Heart right ventricle (tissue), 16 donors: ENCODE results near the gene PSMB3. TPM values are rescaled to one million over a fixed set of nuclear protein-coding genes. Genes with fewer than 3 reads are reported as not detected.

Experiments used
- ATAC-seq, 8 donors: fragments of 200-7000 bp; cut with Tn5 transposase; one replicate each; pipeline ENCODE4 v1.9.1; 2020; ENCODE audit warnings: mild to moderate bottlenecking in 8 of 8, moderate library complexity in 8 of 8, moderate number of reproducible peaks in 1 of 8
- DNase-seq, 2 donors: peaks; one replicate each; pipeline ENCODE4 v3.0.0-alpha.2; 2020
- H3K27ac ChIP-seq, 10 donors: fragments of 200-600 bp; sonication (generic) in 2 of 10; one replicate each; pipeline versions ENCODE4 v1.5.0 to v1.8.0; 2020 to 2022; ENCODE audit warnings: mild to moderate bottlenecking in 3 of 10
- H3K27me3 ChIP-seq, 7 donors: fragments of 200-600 bp; one replicate each; pipeline ENCODE4 v1.8.0; 2021 to 2022; ENCODE audit warnings: mild to moderate bottlenecking in 2 of 7
- H3K36me3 ChIP-seq, 9 donors: fragments of 200-600 bp; sonication (generic) in 1 of 9; one replicate each; pipeline versions ENCODE4 v1.5.0 to v1.8.0; 2020 to 2022; ENCODE audit warnings: mild to moderate bottlenecking in 2 of 9
- H3K4me1 ChIP-seq, 9 donors: fragments of 200-600 bp; sonication (generic) in 1 of 9; one replicate each; pipeline versions ENCODE4 v1.5.0 to v1.8.0; 2020 to 2022; ENCODE audit warnings: mild to moderate bottlenecking in 4 of 9
- H3K4me3 ChIP-seq, 10 donors: fragments of 200-600 bp; sonication (generic) in 2 of 10; one replicate each; pipeline versions ENCODE4 v1.5.0 to v1.8.0; 2020 to 2022; ENCODE audit warnings: mild to moderate bottlenecking in 7 of 10, moderate library complexity in 2 of 10
- H3K9me3 ChIP-seq, 11 donors: fragments of 200-600 bp in 10 of 11; sonication (generic) in 2 of 11; one replicate each; pipeline versions ENCODE4 v1.5.0 to v1.8.0; 2013 to 2022; ENCODE audit warnings: mild to moderate bottlenecking in 2 of 11, control low read depth in 1 of 11, moderate library complexity in 1 of 11
- WGBS, 2 donors: extraction: QIAGEN DNeasy Blood & Tissue Kit; methylation state at CpG; one replicate each; pipeline ENCODE4 v1.1.7; 2013; ENCODE audit warnings: inconsistent platforms in 1 of 2; 5-methylcytosine and 5-hydroxymethylcytosine counted together
- intact Hi-C, 10 donors: fragments of 100-400 bp; cut with DNase I; formaldehyde crosslinking; loops; one replicate each; pipeline versions ENCODE4 v1.11.1 to v1.14.2; 2022
- polyA plus RNA-seq, 2 donors: library from polyadenylated mRNA; stranded (reverse); fragments of 200-250 nt; gene quantifications; one replicate each; pipeline ENCODE4 v1.2.3, GENCODE V29; 2013
- total RNA-seq, 10 donors: library from RNA; stranded (reverse); fragmentation: NEBNext Ultra II Directional in 3 of 10; extraction: Animal tissue kit (Norgen Biotek cat#: 25700) in 3 of 10; gene quantifications; one replicate each; pipeline versions ENCODE4 v1.2.1 to v1.2.4, GENCODE V29; 2021 to 2023
- TF ChIP-seq, protein P1 (sequence below), 9 donors: fragments of 200-600 bp; sonication (generic) in 2 of 9; IDR thresholded peaks; one replicate each; pipeline versions ENCODE4 v1.5.0 to v1.8.0; 2021 to 2022; ENCODE audit warnings: antibody characterized with exemption in 9 of 9, mild to moderate bottlenecking in 5 of 9, moderate library complexity in 1 of 9
- donor health status: Arrhythmogenic right ventricular cardiomyopathy.
- donor health status: ischemic (EF 13 %, LVEDD 7.1; RV severe dilation, severe dysfunction).
- donor health status: healthy with polysubstance abuse.
- donor health status: DM: no; HTN: yes; CAD: no.
- donor health status: DM: no; HTN: no; CAD: no.
- donor health status: ischemic (EF 25% LVEDD 6.9; RV normal size, moderate dysfunction).
- donor health status: ischemic (EF 25% LVEDD 5.7; RV mildly dilated, moderate dysfunction).
- donor health status: healthy.
- donor health status: DM: yes; HTN: yes; CAD: no.
- donor health status: Ischemic cardiomyopathy.
- donor health status: ischemic (EF 35%, LVEDD 5.7; RV mildly dilated, moderate dysfunction).
- donor health status: nonischemic (EF 11% LVEDD 7.7; RV severe dilation, severe dysfunction).
- donor health status: DM: yes; HTN: yes; CAD: no.
- donor health status: PGD.
- donor health status: ischemic (EF 29% LVEDD 5.4; RV normal size, mild dysfunction).
- donor health status: nonischemic (EF 23%, LVEDD 6.1; RV moderate dilation, normal function).

The PSMB3 gene
- total and polyA plus RNA-seq, 12 donors: 148 to 379 (median 165) TPM

DNA sequence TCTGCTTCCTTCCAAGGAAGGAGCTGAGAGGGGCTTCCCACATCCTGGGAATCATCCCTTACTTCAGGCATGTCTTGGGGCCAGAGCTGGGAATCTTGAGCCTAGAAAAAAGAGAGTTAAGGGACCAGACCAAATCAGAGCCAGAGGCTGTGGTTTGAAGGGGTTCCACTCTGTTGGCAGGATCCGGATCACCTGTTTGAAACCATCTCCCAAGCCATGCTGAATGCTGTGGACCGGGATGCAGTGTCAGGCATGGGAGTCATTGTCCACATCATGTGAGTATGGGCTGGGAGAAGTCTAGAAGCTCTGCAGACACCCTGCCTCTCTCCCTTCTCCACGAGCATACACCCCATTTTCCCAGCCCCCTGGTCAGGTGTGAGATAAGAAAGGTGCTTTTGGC lies 9.7 kb downstream of the PSMB3 start:
- TF ChIP-seq, protein P1, sequence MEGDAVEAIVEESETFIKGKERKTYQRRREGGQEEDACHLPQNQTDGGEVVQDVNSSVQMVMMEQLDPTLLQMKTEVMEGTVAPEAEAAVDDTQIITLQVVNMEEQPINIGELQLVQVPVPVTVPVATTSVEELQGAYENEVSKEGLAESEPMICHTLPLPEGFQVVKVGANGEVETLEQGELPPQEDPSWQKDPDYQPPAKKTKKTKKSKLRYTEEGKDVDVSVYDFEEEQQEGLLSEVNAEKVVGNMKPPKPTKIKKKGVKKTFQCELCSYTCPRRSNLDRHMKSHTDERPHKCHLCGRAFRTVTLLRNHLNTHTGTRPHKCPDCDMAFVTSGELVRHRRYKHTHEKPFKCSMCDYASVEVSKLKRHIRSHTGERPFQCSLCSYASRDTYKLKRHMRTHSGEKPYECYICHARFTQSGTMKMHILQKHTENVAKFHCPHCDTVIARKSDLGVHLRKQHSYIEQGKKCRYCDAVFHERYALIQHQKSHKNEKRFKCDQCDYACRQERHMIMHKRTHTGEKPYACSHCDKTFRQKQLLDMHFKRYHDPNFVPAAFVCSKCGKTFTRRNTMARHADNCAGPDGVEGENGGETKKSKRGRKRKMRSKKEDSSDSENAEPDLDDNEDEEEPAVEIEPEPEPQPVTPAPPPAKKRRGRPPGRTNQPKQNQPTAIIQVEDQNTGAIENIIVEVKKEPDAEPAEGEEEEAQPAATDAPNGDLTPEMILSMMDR (IDR thresholded peaks at IDR 0.05): no peak
- DNase-seq (no peak), ATAC-seq (no peak)
- Histone ChIP-seq H3K27me3 (no peaks in the 10 kb centered on the region), H3K27ac (no peak overlapping the region), H3K9me3 (no peaks in the 10 kb centered on the region), H3K4me3 (no peak overlapping the region), H3K36me3 (peaks cover 0 to 100% (median 55%) of the 10 kb centered on the region in 9 donors), H3K4me1 (peaks cover 0 to 10% (median 0%) of the 10 kb centered on the region in 9 donors)
- 78 to 87% methylated on average over 3 of the region's 3 CpGs for WGBS, 2 donors
- intact Hi-C loops: no loop called here

DNA sequence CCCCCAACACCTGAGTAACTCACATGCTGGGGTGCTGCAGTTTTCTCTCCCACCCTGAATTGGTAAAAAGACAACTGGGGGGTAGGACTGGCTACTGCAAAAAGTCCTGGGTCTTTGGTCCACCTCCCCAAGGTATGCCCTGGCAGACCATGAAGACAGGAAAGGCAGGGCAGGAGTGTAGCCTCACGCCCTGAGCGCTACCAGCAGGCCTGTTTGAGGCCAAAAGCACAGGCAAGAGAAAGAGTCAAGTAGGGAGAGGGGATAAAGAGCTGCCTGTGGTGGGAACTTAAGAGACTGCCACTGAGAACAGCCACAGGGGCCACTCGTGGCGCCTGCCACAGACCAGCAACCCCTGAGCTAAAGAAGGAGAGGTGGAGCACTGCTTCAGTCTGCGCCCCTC lies 13.8 kb downstream of the PSMB3 start:
- H3K36me3 ChIP-seq: peaks cover 0 to 100% (median 46%) of the 10 kb centered on the region in 9 donors
- H3K4me1 ChIP-seq: peaks cover 0 to 15% (median 4%) of the 10 kb centered on the region in 9 donors
- H3K9me3 ChIP-seq: no peaks in the 10 kb centered on the region
- TF ChIP-seq, protein P1 (IDR thresholded peaks at IDR 0.05): no peak
- H3K27me3 ChIP-seq: no peaks in the 10 kb centered on the region
- WGBS, 2 donors: 93 to 94% methylated on average over 5 of the region's 5 CpGs
- DNase-seq: no peak
- H3K4me3 ChIP-seq: no peak overlapping the region
- intact Hi-C loops: no loop called here
- ATAC-seq: no peak
- no peak overlapping the region for H3K27ac ChIP-seq

DNA sequence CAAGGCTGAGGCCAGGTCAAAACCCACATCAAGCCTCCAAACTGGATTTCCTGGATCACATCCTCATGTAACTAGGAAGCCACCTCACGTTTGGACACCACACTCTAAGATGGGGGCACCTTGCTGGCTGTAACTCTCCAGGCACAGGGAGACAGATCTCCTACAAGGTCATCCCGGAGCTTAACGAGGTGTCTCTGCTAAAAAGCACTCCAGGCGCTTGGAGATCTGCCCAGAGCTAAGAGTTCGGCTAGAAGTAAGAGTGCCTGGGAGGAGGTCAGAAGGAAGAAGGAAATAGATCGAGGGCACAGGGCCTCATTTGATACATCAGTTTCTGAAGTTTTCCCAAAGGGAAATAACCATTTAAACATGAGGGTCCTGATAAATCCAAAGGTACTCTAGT lies 15.9 kb downstream of the PSMB3 start:
- ATAC-seq (peak in 4 of 8 donors; percentile 19 to 67 (median 36)), DNase-seq (no peak)
- Histone ChIP-seq H3K9me3 (no peaks in the 10 kb centered on the region), H3K27ac (peak overlapping the region in 1 of 10 donors; percentile 58), H3K4me1 (peaks cover 0 to 15% (median 4%) of the 10 kb centered on the region in 9 donors), H3K4me3 (no peak overlapping the region), H3K27me3 (no peaks in the 10 kb centered on the region), H3K36me3 (peaks cover 0 to 100% (median 58%) of the 10 kb centered on the region in 9 donors)
- intact Hi-C loops: no loop called here
- TF ChIP-seq, protein P1 (IDR thresholded peaks at IDR 0.05): no peak
- 41 to 46% methylated on average over 6 of the region's 6 CpGs for WGBS, 2 donors

DNA sequence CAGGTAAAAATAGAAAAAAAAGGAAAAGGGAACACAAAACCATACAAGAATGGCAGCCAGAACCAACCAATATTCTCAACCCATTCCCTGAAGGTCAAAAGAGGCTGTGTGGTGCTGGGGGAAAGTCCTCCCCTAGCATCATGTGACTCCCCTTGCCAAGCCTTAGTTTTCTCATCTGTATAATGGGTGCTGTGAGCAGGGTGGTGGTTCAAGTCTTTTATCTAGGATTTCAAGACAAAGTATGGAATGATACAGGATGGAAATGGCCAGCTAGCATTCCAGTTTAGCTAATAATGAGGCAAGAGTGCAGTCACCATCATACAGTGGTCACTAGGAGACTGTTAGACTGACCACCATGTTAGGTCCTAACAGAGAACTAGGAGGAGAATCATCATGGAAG lies 20.7 kb downstream of the PSMB3 start:
- Histone ChIP-seq H3K27me3 (no peaks in the 10 kb centered on the region), H3K27ac (no peak overlapping the region), H3K4me3 (no peak overlapping the region), H3K9me3 (no peaks in the 10 kb centered on the region), H3K4me1 (peaks cover 0 to 6% (median 4%) of the 10 kb centered on the region in 9 donors), H3K36me3 (peaks cover 0 to 100% (median 75%) of the 10 kb centered on the region in 9 donors)
- TF ChIP-seq, protein P1 (IDR thresholded peaks at IDR 0.05): no peak
- no peak for DNase-seq
- ATAC-seq: no peak
- intact Hi-C loops: no loop called here
